Activated T-helper 1 cell treated with Interleukin-2 at 50 U/mL for 16 hours (primary cell): Measurements from ENCODE around the gene MRPS6.

Experiments used
- DNase-seq: peaks from one replicate; pipeline ENCODE4 v3.0.0-alpha.2; 2020; ENCODE audit warnings: low read depth

Gene MRPS6

DNA sequence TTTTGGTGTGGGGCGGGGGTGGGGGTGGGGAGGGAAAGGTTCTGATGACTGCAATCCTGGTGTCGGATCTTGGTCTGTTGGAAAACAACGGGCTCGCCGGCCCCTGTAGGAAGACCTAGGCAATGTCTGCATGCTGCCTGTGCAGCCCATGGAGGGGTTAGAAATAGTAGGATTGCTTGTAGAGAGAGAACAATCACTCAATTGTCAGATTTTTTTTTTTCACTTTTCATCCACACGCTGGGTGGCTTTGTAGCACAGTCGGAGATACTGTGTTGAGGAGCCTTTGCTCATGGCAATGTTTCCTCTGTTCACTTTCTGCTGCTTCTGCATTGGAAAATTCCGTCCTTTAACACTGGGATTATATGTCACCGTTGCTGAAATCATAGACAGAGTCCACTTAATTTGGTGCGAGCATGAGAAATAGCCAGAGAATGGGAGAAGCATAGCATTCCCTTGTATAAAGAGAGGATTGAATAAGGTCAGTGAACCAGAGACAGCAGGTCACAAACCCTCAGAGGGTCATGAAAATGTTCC lies 107.5 kb downstream of the MRPS6 start:
- DNase-seq: no peak

DNA sequence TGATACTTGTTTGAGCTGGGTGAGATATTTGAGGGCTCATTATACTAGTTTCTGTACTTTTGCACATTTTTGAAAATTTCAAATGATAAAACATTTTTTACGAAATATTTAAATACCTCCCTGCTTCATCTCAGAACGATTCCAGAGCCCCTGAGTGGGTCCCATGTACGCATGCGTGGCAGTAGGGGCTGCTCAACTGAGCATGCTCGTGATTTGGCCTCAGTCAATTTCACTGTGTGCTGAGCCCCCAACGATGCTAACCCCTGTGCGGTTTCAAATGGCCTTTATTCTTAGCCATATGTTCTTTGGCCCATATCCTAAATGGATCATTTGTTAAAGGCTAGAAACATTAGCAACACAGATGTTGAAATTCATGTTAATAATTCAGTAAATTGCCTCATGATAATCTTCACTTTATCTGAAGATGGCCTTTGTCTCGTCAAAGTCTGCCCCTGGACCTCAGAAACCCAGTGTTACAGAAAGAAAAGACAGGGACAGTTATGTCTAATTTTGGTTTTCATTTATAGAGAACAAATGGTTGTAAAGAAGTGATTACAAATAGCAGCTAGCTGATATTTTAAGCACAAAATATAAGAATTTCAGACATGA lies 108.2 kb downstream of the MRPS6 start:
- DNase-seq: no peak

DNA sequence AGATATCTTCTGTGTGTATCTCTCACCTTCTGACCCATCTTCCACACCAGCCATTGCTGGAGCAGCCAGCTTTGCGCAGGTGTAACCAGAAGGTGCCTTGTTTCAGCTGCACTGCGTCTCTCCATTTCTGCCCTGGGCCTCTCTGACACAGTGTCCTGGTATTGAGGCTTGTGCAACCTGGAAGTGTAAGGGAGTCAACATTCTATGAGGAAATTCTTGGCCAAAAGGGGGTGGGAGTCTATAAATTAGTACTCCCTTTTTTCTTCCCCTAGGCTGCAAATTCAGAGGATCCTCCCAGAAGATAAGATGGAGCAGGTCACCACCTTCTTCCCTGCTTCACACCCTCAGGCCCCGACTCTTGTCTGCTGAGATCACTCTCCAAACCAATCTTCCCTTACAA lies 109.1 kb downstream of the MRPS6 start:
- DNase-seq: no peak

GRCh38 chr21:34183331-34183928 lies 110.1 kb downstream of the MRPS6 start:
- no peak for DNase-seq

GRCh38 chr21:34184232-34184631 lies 110.9 kb downstream of the MRPS6 start:
- DNase-seq: no peak

GRCh38 chr21:34185026-34185750 lies 111.8 kb downstream of the MRPS6 start:
- DNase-seq: no peak

DNA sequence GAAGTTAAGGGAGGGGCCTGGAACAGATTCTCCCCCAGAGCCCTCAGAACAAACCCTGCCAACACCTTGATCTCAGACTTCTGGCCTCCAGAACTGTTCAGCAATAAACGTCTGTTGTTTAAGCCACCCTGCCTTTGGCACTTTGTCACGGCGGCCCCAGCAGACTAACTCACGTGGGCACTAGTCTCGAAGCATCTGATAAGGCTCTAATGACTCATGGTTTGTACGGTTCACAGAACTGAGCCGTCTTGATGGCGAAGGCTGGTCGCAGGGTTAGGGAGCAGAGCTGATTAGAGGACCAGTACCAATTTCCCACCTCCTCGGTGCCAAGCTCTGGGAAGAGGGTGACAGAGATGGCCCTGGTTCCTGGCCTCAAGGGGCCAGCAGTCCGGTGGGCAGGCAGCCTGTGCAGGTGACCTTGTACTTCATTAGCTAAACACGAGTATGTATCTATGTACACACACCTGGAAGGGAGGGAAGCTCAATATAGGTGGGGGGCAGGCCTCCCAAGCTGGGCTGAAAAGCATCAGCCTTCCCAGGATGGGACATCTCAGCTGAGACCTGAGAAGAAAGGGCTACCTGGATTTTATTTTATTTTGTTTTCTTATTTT lies 112.8 kb downstream of the MRPS6 start:
- no peak for DNase-seq

- DNase-seq: no peak
Measured at GRCh38 chr21:34187935-34188334, 114.6 kb downstream of the MRPS6 start.

DNA sequence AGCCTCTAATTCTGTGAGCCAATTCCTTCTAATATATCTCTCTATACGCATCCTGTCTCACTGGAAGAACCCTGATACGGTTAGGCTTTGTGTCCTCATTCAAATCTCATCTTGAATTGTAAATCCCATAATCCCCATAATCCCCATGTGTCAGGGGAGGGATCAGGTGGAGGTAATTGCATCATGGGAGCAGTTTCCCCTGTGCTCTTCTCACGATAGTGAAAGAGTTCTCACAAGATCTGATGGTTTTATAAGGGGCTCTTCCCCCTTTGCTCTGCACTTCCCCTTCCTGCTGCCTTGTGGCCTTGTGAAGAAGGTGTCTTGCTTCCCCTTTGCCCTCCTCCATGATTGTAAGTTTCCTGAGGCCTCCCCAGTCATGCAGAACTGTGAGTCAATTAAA lies 116.1 kb downstream of the MRPS6 start:
- no peak for DNase-seq

DNA sequence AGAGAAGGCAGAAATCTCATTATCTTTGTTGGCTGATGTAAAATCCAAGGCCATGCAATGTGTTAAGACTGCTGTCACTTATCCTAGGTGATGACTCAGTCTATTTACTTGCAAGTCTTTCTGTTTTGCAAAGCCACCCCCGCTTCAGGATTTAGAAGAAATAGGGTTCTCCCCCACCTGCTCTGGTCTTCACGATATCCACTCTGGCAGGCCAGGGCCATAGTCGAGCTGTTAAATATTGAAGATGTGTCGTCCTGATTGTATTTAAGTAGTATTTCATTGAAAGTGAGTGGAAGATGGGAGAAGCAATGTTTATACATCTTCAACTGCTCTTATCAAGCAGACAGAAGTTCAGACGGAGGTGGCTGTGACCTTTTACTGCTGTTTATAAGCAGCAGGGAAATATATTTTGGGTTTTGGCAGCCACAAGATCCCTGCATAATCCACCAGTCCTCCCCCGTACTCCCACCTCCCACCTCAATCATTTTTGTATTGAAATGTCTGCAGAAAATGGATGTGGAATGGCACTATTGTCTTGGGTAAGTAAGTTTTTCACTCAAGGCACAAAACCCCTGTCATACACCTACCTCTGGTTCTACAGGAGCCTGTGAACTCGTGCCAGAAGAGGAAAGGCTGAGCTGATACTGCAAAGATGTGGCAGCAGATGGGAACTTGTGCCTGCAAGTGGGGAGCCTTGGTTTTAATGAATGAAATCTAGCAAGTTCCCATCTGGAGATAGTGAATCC lies 117.4 kb downstream of the MRPS6 start:
- no peak for DNase-seq

GRCh38 chr21:34191876-34192275 lies 118.5 kb downstream of the MRPS6 start:
- no peak for DNase-seq
